ACC112 (cell line): Measurements from ENCODE around the gene PCBP2.
"Not testable (repeated sequence)": the region's sequence is repeated elsewhere in the genome, so short reads cannot be mapped to it uniquely, and the experiment has no call there.

ENCODE experiments used
- H2AFZ ChIP-seq: fragments of 200-600 bp; sonication (generic); one replicate; pipeline ENCODE4 v1.6.0; 2017; ENCODE audit warnings: antibody characterized with exemption, low read length; ENCODE audit not compliant: unreplicated experiment
- H3K27ac ChIP-seq: fragments of 200-600 bp; sonication (generic); 2 replicates; pipeline ENCODE4 v1.5.1; 2014; ENCODE audit warnings: low read depth, mild to moderate bottlenecking, antibody characterized with exemption, low read length, moderate library complexity
- H3K27me3 ChIP-seq: fragments of 200-600 bp; sonication (generic); 2 replicates; pipeline ENCODE4 v1.6.1; 2014; ENCODE audit warnings: mild to moderate bottlenecking, antibody characterized with exemption, low read length, moderate library complexity, mixed read lengths; ENCODE audit not compliant: insufficient read depth
- H3K36me3 ChIP-seq: fragments of 200-600 bp; sonication (generic); 2 replicates; pipeline ENCODE4 v1.6.1; 2016; ENCODE audit warnings: mild to moderate bottlenecking, antibody characterized with exemption, low read length, moderate library complexity, mixed read lengths; ENCODE audit not compliant: insufficient read depth
- H3K4me1 ChIP-seq: fragments of 200-600 bp; sonication (generic); one replicate; pipeline ENCODE4 v1.6.1; 2016; ENCODE audit warnings: low read length, mixed read lengths; ENCODE audit not compliant: insufficient read depth, unreplicated experiment, control insufficient read depth
- H3K4me3 ChIP-seq: fragments of 200-600 bp; sonication (generic); 2 replicates; pipeline ENCODE4 v1.5.1; 2014; ENCODE audit warnings: mild to moderate bottlenecking, low read depth, low read length
- H3K79me2 ChIP-seq: fragments of 200-600 bp; sonication (generic); one replicate; pipeline ENCODE4 v1.6.0; 2016; ENCODE audit warnings: low read length; ENCODE audit not compliant: control insufficient read depth, unreplicated experiment, insufficient read depth

The PCBP2 gene

DNA sequence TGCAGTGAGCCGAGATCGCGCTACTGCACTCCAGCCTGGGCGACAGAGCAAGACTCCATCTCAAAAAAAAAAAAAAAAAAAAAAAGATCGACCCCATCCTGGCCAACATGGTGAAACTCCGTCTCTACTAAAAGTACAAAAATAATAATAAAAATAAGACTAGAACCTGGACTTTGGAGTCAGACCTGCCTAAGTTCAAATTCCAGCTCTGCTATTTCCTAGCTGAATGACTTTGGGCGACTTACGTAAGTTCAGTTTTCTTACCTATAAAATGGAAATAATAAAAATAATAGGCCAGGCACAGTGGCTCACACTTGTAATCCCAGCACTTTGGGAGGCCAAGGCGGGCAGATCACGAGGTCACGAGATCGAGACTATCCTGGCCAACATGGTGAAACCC, 29.7 kb upstream of the PCBP2 start:
- not testable (repeated sequence) for H3K79me2 ChIP-seq, H3K4me3 ChIP-seq, H3K4me1 ChIP-seq, H3K27me3 ChIP-seq, H3K36me3 ChIP-seq, H2AFZ ChIP-seq, H3K27ac ChIP-seq

DNA sequence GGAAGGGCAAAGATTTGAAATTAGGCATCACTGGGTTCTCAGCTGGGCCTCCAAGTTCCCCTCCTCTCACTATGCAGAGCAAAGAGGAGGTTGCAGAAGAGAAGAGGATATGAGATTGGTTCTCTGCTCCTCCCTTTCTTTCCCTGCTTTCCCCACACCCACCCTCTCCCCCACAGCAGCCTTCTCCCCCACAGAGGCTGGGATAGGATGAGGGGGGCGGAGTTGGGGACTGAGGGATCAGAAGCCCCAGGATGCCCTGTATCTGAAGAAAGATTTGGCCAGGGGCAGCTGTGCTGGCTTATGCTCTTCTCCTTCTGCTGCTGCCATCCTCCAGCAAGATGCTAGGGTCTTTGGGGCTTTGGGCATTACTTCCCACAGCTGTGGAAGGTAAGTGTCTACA, 28.3 kb upstream of the PCBP2 start, which contains the start of gene AMHR2:
Gene AMHR2 (plus strand): TSS at position 259 of the 400 bp plus-strand sequence. CDS start 80 bp downstream, at position 339.
- no peaks in the 10 kb centered on the region for H3K79me2 ChIP-seq
- no peak within 1 kb of the TSS for H2AFZ ChIP-seq
- H3K27ac ChIP-seq = no peak within 1 kb of the TSS

DNA sequence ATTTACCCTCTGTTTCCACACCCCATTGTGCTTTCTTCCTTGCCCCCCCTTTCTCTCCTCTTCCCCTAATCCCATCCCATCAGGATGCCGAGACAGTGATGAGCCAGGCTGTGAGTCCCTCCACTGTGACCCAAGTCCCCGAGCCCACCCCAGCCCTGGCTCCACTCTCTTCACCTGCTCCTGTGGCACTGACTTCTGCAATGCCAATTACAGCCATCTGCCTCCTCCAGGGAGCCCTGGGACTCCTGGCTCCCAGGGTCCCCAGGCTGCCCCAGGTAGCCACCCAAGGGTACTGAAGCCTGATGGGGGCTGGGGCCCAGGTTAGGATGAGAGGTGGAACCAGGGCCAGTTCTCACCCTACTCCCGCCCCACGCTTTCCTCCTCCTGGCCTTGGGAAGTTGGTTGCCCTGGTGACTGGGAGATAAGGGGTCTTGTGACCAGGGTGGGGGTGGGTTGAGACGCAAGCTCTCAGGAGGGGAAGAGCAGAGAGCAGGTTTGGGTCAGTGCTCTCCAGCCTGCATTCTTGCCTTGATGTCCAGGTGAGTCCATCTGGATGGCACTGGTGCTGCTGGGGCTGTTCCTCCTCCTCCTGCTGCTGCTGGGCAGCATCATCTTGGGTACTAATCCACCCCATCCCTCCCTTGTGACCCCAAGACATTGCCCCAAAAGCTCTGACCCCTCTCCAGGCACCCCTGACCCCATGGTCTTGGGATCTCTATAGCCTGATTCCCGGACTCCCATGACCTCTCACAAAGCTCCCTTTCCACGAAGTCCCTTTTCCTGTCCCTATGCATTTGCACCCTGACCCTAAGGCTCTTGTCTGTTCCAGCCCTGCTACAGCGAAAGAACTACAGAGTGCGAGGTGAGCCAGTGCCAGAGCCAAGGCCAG, 27.0 kb upstream of the PCBP2 start:
- Histone ChIP-seq H3K27me3 (no peaks in the 10 kb centered on the region), H3K79me2 (no peaks in the 10 kb centered on the region), H3K4me1 (peaks cover 11% of the 10 kb centered on the region), H3K36me3 (no peaks in the 10 kb centered on the region), H2AFZ (no peak overlapping the region), H3K4me3 (no peak overlapping the region), H3K27ac (no peak overlapping the region)

More for the DNA sequence above, 28.3 kb upstream of the PCBP2 start, which contains the start of gene AMHR2:
- Histone ChIP-seq H3K4me1 (peaks cover 9% of the 10 kb centered on the region), H3K36me3 (no peaks in the 10 kb centered on the region), H3K4me3 (no peak within 1 kb of the TSS), H3K27me3 (no peaks in the 10 kb centered on the region)

GRCh38 chr12:53425515-53426150, 26.3 kb upstream of the PCBP2 start:
- H3K36me3 ChIP-seq = no peaks in the 10 kb centered on the region
- H2AFZ ChIP-seq = no peak overlapping the region
- no peak overlapping the region for H3K27ac ChIP-seq
- peaks cover 14% of the 10 kb centered on the region for H3K4me1 ChIP-seq
- H3K4me3 ChIP-seq = no peak overlapping the region
- H3K79me2 ChIP-seq = no peaks in the 10 kb centered on the region
- H3K27me3 ChIP-seq = no peaks in the 10 kb centered on the region

DNA sequence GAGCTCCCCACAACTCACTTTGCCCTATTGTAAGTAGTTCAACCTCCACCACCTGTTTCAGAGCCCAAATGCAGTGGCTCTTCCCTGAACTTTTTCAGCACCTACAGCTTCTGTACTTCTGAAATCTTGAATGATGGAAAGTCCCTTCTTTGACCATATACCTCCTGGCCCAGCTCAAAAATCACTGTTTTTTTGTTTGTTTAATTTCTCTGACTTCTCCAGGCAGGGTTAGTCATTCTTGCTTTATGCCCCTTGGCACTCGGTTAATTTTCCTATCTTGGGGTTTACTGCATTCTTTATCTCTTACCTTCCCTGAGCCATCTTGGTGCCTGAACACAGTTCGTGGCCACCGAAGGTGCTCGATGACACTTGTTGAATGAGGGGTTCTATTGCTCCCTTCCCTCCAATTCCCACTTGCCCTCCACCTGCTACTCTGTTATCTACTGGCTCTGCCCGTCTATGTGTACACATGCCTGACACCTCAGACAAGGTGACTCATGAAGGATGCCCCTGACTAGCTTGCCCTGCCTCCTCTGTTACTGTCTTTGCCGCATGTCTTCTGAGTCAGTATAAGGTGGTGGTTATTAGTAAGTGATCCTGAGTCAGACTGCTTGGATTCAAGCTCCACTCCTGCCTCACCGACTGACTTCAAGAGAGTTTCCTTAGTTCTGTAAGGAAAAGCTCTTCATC, 23.9 kb upstream of the PCBP2 start:
- H2AFZ ChIP-seq = no peak overlapping the region
- H3K4me3 ChIP-seq = no peak overlapping the region
- H3K27ac ChIP-seq = no peak overlapping the region
- H3K27me3 ChIP-seq = no peaks in the 10 kb centered on the region
- H3K36me3 ChIP-seq = no peaks in the 10 kb centered on the region
- H3K4me1 ChIP-seq = peaks cover 23% of the 10 kb centered on the region
- no peaks in the 10 kb centered on the region for H3K79me2 ChIP-seq

DNA sequence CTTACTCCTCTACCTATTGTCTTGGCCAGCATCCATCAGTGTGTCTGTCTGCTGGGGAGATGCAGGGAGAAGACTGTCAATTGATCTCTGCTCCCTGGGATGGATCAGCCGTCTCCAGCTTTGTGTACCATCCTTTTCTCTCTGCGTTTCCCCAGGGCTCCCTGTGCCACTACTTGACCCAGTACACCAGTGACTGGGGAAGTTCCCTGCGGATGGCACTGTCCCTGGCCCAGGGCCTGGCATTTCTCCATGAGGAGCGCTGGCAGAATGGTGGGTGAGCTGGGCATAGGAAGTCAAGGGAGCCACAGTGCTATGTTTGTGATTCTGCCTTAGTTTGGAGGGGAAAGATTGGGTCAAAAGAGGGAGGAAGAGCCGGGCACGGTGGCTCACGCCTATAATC, 23.2 kb upstream of the PCBP2 start:
- H3K4me3 ChIP-seq = no peak overlapping the region
- no peak overlapping the region for H3K27ac ChIP-seq
- H3K79me2 ChIP-seq = no peaks in the 10 kb centered on the region
- H3K36me3 ChIP-seq = no peaks in the 10 kb centered on the region
- peaks cover 23% of the 10 kb centered on the region for H3K4me1 ChIP-seq
- H3K27me3 ChIP-seq = no peaks in the 10 kb centered on the region
- H2AFZ ChIP-seq = no peak overlapping the region

DNA sequence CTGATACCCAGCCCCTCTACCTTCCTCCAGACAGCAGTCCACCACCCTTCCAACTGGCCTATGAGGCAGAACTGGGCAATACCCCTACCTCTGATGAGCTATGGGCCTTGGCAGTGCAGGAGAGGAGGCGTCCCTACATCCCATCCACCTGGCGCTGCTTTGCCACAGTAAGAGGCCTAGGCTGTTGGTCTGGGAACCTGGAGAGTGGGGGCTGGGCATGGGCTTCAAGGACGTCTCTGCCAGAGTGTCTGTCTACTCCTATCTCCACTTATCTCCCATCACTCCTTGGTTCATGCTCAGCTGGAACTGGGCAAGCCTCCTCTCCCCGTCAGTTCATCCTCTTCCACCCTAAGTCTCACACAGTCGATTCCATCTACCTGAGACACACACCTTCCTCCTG, 21.8 kb upstream of the PCBP2 start:
- Histone ChIP-seq H3K27me3 (no peaks in the 10 kb centered on the region), H3K27ac (no peak overlapping the region), H3K79me2 (no peaks in the 10 kb centered on the region), H2AFZ (no peak overlapping the region), H3K36me3 (no peaks in the 10 kb centered on the region), H3K4me1 (peaks cover 23% of the 10 kb centered on the region), H3K4me3 (no peak overlapping the region)

DNA sequence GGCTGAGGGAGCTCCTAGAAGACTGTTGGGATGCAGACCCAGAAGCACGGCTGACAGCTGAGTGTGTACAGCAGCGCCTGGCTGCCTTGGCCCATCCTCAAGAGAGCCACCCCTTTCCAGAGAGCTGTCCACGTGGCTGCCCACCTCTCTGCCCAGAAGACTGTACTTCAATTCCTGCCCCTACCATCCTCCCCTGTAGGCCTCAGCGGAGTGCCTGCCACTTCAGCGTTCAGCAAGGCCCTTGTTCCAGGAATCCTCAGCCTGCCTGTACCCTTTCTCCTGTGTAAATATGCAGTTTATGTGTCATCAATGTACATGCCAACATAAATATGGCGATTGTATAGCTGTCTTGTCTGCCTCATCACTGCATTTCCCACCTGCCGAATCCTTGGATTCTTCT, 20.7 kb upstream of the PCBP2 start:
- no peaks in the 10 kb centered on the region for H3K36me3 ChIP-seq
- no peak overlapping the region for H3K4me3 ChIP-seq
- no peak overlapping the region for H3K27ac ChIP-seq
- peak overlapping the region; percentile 25 for H2AFZ ChIP-seq
- H3K79me2 ChIP-seq = no peaks in the 10 kb centered on the region
- H3K4me1 ChIP-seq = peaks cover 23% of the 10 kb centered on the region
- H3K27me3 ChIP-seq = no peaks in the 10 kb centered on the region

DNA sequence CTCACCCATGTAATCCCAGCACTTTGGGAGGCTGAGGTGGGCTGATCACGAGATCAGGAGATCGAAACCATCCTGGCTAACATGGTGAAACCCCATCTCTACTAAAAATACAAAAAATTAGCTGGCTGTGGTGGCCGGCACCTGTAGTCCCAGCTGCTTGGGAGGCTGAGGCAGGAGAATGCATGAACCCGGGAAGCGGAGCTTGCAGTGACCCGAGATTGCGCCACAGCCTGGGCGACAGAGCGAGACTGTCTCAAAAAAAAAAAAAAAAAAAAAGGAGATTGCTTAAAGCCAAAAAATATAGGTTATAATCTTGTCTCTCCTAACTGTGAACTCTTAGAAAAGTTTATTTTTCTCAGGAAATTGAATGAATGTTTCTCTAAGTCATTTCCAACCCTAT, 16.6 kb upstream of the PCBP2 start:
- H3K36me3 ChIP-seq, H2AFZ ChIP-seq: not testable (repeated sequence)

GRCh38 chr12:53439582-53439981, 12.3 kb upstream of the PCBP2 start:
- peaks cover 16% of the 10 kb centered on the region for H3K79me2 ChIP-seq
- not testable (repeated sequence) for H3K4me3 ChIP-seq, H3K36me3 ChIP-seq, H2AFZ ChIP-seq, H3K27me3 ChIP-seq, H3K27ac ChIP-seq
- H3K4me1 ChIP-seq = peaks cover 13% of the 10 kb centered on the region

More for the DNA sequence above, 16.6 kb upstream of the PCBP2 start:
- not testable (repeated sequence) for H3K79me2 ChIP-seq, H3K27me3 ChIP-seq, H3K27ac ChIP-seq, H3K4me3 ChIP-seq
- peaks cover 11% of the 10 kb centered on the region for H3K4me1 ChIP-seq
